HG03442 (cell line): Measurements from ENCODE around the gene DLG4.
"Not testable (repeated sequence)": the region's sequence is repeated elsewhere in the genome, so short reads cannot be mapped to it uniquely, and the experiment has no call there.

Experiments
- ATAC-seq: cut with Tn5 transposase; IDR thresholded peaks from one replicate; pipeline ENCODE4 v1.9.1; 2021; ENCODE audit warnings: mild to moderate bottlenecking, moderate library complexity; ENCODE audit not compliant: unreplicated experiment

The DLG4 gene

DNA sequence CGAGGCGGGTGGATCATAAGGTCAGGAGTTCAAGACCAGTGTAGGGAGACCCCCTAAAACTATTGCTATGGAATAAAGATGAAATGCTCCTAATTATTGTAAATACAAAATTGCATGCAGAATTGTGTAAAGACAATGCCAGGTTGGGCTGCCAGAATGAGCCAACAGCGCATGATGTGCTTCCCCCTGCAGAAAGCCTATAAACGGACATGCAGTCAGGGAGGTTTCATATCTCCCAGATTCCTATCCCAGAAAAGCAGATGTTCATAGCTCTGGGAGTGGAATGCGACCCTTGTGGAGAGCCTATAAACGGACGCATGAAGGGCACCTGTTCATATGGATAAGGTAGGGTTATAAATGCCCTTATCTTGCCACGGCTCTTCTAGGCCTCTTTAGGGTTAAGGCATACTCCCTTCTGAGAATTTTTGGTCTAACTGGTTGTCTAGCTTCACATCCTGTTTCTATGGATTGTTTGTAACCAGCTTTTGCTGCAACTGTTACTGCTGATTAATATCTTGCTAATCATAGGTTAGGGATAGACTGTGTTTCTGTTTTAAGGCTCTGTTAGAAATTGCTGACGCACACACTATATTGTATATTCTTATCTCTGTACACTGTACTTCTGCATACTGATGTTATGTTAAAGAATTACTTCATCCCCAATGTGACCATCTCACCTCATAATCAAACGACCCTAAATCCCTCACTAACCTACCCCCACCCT lies 50.6 kb downstream of the DLG4 start:
- not testable (repeated sequence) for ATAC-seq

DNA sequence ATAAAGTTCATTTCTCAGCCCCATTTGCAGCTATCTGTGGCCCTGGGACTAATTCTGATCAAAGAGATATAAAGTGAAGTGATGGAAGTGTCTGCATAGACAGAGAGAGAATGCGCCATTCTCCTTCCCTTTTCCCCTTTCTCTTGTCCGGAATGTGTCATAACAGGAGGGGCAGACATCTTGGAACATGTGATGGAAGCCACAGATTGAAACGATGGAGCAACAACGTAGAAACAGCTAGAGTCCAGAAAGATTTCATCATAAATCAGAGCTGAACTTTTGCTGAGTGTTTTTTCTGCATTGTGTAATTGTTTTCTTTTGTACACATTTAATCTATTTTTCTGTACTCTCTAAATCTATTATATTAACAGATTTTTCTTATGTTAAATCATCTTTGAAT lies 51.8 kb downstream of the DLG4 start:
- no peak for ATAC-seq

DNA sequence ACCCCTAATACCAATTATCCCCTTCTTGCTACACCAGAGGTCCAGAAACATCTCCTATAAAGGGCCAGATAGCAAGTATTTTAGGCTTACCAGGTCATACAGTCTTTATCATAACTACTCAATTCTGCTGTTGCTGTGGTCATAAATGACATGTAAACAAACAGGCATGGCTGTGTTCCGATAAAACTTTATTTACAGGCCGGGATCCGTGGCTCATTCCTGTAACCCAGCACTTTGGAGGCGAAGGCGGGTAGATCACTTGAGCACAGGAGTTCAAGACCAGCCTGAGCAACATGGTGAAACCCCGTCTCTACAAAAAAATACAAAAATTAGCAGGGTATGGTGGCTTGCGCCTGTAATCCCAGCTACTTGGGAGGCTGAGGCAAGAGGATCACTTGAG lies 52.8 kb downstream of the DLG4 start:
- no peak for ATAC-seq

DNA sequence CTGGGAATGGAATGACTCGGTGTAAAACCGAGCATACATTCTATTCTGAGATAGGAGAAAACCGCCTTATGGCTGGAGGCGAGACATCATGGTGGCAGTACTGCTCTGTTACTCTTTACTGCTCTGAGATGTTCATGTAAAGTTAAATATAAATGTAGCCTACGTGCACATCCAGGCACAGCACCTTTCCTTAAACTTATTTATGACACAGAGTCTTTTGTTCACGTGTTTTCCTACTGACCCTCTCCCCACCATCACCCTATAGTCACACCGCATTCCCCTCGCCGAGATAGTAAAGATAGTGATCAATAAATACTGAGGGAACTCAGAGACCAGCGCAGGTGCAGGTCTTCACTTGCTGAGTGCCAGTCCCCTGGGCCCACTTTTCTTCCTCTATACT lies 60.1 kb downstream of the DLG4 start:
- ATAC-seq = not testable (repeated sequence)

DNA sequence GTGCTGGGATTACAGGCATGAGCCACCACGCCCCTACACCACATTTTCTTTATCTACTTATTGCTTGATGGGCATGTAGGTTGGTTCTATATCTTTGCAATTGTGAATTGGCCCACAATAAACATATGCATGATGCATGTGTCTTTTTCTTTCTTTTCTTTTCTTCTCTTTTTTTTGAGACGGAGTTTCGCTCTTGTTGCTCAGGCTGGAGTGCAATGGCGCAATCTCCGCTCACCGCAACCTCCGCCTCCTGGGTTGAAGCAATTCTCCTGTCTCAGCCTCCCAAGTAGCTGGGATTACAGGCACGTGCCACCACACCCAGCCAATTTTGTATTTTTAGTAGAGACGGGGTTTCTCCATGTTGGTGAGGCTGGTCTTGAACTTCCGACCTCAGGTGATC lies 61.2 kb downstream of the DLG4 start:
- not testable (repeated sequence) for ATAC-seq

DNA sequence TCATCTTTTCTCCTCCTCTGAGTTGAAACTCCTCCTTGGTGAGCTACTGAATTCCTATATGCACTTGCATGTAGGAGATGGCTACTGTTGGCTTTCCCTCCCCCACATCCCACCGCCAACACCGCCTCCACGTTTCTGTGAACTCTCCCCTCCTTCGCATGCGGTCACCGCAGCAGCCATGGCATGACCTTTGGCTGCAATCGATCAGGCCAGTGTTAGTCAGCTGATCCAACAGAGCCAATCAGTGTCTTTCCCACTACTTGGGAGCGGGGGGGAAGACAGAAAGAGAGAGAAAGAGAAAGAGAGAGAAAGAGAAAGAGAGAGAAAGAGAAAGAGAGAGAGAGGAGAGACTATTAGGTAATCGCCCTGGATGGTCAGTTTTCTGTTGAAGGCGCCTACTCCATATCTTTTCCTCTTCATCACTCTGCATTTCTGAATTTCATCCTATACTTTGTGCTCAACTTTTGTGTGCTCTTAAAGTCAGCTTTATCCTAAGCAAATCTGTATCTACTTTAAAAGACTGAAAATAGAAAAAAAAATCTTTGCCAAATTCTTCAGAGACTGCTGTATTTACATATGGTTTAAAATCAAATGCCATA lies 63.2 kb downstream of the DLG4 start:
- ATAC-seq = no peak

DNA sequence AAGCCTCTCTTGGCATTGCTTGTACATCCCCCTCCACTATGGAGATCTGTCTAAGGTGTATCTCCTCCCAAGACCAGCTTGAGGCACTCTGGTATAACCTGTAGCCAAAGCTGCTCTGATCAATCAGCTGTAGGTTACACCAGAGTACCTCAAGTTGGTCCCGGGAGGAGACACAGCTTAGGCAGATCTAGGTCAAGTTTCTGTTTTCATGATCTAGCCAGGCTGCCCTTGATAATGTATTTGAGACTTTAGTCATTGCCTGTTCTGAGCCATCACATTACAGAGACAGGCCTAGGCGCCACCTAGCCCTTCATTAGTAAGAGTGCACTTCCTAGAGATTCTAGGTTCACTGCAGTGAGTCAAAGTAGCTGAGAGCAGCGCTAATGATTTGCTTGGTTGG lies 71.9 kb downstream of the DLG4 start:
- no peak for ATAC-seq

GRCh38 chr17:7146115-7146514 lies 73.5 kb downstream of the DLG4 start:
- ATAC-seq = no peak

GRCh38 chr17:7144213-7144612 lies 75.4 kb downstream of the DLG4 start:
- no peak for ATAC-seq

DNA sequence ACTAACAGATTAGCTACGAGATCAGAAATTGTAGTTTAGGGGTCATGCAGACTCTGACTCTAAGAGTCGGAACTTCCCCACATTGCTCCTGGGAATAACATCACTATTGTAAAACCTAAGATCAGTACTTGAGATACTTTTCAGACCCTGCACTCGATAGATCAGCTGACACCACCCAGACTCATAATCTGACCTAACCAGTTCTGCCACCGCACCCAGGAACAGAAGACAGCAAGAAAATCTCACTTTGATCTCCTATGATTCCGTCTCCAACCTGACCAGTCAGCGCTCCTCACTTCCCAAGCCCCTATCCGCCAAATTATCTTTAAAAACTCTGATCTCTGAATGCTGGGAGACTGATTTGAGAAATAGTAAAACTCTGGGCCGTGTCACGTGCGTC lies 77.8 kb downstream of the DLG4 start:
- no peak for ATAC-seq

GRCh38 chr17:7139400-7139799 lies 80.2 kb downstream of the DLG4 start:
- no peak for ATAC-seq

GRCh38 chr17:7138800-7139381 lies 80.7 kb downstream of the DLG4 start:
- ATAC-seq = no peak

DNA sequence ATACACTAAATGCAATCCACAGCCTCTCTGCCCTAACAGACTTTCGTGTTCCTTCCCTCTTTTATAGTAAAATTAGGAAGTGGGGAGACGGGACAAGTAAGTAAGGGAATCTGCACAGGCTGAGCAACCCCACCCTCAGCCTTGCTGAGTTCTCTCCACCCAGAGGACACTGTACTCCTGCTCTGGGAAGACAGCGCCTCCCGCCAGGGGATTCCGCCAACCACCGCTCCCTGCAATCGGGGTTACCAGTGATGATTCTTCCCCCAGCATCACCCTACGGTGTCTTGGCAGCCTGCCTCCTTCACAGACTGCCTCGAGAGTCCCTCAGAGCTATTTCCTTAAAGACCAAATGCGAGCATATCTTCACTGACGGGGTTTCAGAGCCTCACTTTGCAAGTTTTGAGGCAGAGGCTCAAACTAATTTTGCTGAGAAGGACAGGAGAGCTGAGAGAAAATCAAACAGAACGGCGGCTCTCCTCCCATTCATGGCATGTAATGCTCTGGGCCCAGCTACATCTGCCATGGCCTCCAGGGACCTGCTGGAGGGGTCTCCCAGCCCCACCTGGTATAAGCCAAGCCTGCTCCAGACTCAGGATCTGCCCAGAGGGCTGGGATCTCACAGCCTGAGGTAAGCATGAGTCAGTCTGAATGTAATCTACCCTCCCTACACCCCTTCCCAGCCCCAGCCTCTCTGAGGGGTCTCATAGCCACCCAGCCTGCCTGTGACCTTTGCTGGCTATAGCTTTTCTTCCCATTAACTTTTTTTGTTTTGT lies 82.3 kb downstream of the DLG4 start:
- no peak for ATAC-seq
